HCT116 (cell line): ENCODE data around the gene HOXC12. TPM values are rescaled to one million over a fixed set of nuclear protein-coding genes. Genes with fewer than 3 reads are reported as not detected.

Experiments
- ATAC-seq: fragments of 200-7000 bp; cut with Tn5 transposase; 2 replicates; pipeline ENCODE4 v1.9.1; 2020; ENCODE audit warnings: mild to moderate bottlenecking, moderate library complexity
- BruUV-seq: library from RNA; stranded (reverse); fragments of 400-500 nt; replicated peaks from 2 replicates; lab custom pipeline; 2021; lab: Mats Ljungman, UMichigan
- CTCF ChIA-PET: fragments of 300-600 bp; sonication (Branson Sonifier 250); formaldehyde crosslinking; loops from one replicate; lab custom pipeline; 2021; ENCODE audit warnings: antibody characterized with exemption; lab: Charles Lee
- POLR2A ChIA-PET: fragments of 300-600, 350-600 bp; sonication (Branson Sonifier 250); formaldehyde crosslinking; loops from one replicate; lab custom pipeline; 2021; ENCODE audit warnings: antibody characterized with exemption; lab: Charles Lee
- RAD21 ChIA-PET, 2 experiments: fragments of 300-600 bp; sonication (Branson Sonifier 250); formaldehyde crosslinking; loops; one replicate each; lab custom pipeline; 2023; ENCODE audit warnings: low total read pairs in 2 of 2; ENCODE audit not compliant: uncharacterized antibody in 2 of 2, unreplicated experiment in 2 of 2, low non-redundant PET in 1 of 2; lab: Charles Lee
- DNase-seq: peaks from one replicate; pipeline ENCODE4 v3.0.0-alpha.2; 2010; ENCODE audit warnings: low read depth, low spot score
- H2AFZ ChIP-seq: fragments of 200-600 bp; shearing (Covaris generic), sonication (generic); 2 replicates; pipeline ENCODE4 v1.6.1; 2017; ENCODE audit warnings: low read depth, mixed run types, mixed read lengths, antibody characterized with exemption, low read length; ENCODE audit not compliant: poor library complexity, severe bottlenecking
- H3K27ac ChIP-seq: 2 replicates; pipeline ENCODE4 v1.5.1; 2012; ENCODE audit warnings: low read depth, low read length
- H3K27me3 ChIP-seq: fragments of 200-600 bp; sonication (generic); 2 replicates; pipeline ENCODE4 v1.6.1; 2016; ENCODE audit warnings: mixed run types, low read length, mixed read lengths; ENCODE audit not compliant: insufficient read depth
- H3K36me3 ChIP-seq, 2 experiments: fragments of 200-500 bp in 1 of 2; fragments of 200-600 bp in 1 of 2; sonication (Bioruptor generic) in 1 of 2; sonication (generic) in 1 of 2; 2 replicates each; pipeline versions ENCODE4 v1.5.1 to v1.6.1; 2014 to 2016; ENCODE audit warnings: low read length in 2 of 2, inconsistent platforms in 1 of 2, mixed read lengths in 1 of 2, mixed run types in 1 of 2; ENCODE audit not compliant: insufficient read depth in 2 of 2, control insufficient read depth in 1 of 2
- H3K4me1 ChIP-seq, 2 experiments: fragments of 200-600 bp in 1 of 2; sonication (generic) in 1 of 2; 2 replicates each; pipeline versions ENCODE4 v1.5.1 to v1.6.1; 2012 to 2017; ENCODE audit warnings: low read length in 2 of 2, inconsistent platforms in 1 of 2, mild to moderate bottlenecking in 1 of 2, mixed read lengths in 1 of 2, mixed run types in 1 of 2, moderate library complexity in 1 of 2; ENCODE audit not compliant: insufficient read depth in 2 of 2, control insufficient read depth in 1 of 2
- H3K4me2 ChIP-seq: fragments of 200-600 bp; sonication (generic); 2 replicates; pipeline ENCODE4 v1.6.1; 2017; ENCODE audit warnings: mixed run types, low read length, mixed read lengths
- H3K4me3 ChIP-seq, 2 experiments: fragments of 200-600 bp in 1 of 2; sonication (generic) in 1 of 2; replicated peaks in 1 of 2; 2 replicates each; pipeline ENCODE4 v1.5.1; 2011 to 2016; ENCODE audit warnings: low read length in 2 of 2, control low read depth in 1 of 2, low read depth in 1 of 2, mild to moderate bottlenecking in 1 of 2, mixed read lengths in 1 of 2, mixed run types in 1 of 2
- H3K79me2 ChIP-seq: fragments of 200-600 bp; sonication (generic); 2 replicates; pipeline ENCODE4 v1.6.1; 2017; ENCODE audit warnings: mild to moderate bottlenecking, mixed run types, low read length, moderate library complexity, mixed read lengths; ENCODE audit not compliant: insufficient read depth
- H3K9ac ChIP-seq: fragments of 200-600 bp; sonication (generic); 2 replicates; pipeline ENCODE4 v1.6.1; 2016; ENCODE audit warnings: low read length, mixed read lengths
- H3K9me2 ChIP-seq: fragments of 200-600 bp; sonication (generic), shearing (Covaris generic); 2 replicates; pipeline ENCODE4 v1.6.1; 2017; ENCODE audit warnings: mixed run types, mild to moderate bottlenecking, moderate library complexity; ENCODE audit not compliant: insufficient read depth
- H3K9me3 ChIP-seq, 2 experiments: fragments of 200-500 bp in 1 of 2; fragments of 200-600 bp in 1 of 2; sonication (Bioruptor generic) in 1 of 2; sonication (generic) in 1 of 2; 2 replicates each; pipeline ENCODE4 v1.6.1; 2014 to 2017; ENCODE audit warnings: low read length in 2 of 2, mixed read lengths in 2 of 2, inconsistent platforms in 1 of 2, low read depth in 1 of 2, mild to moderate bottlenecking in 1 of 2, mixed run types in 1 of 2, moderate library complexity in 1 of 2; ENCODE audit not compliant: control insufficient read depth in 1 of 2, insufficient read depth in 1 of 2
- H4K20me1 ChIP-seq: fragments of 200-600 bp; sonication (generic), shearing (Covaris generic); 2 replicates; pipeline ENCODE4 v1.6.1; 2017; ENCODE audit warnings: mixed run types, mild to moderate bottlenecking, moderate library complexity; ENCODE audit not compliant: insufficient read depth
- ELF1 ChIP-seq: IDR thresholded peaks from 2 replicates; pipeline ENCODE4 v1.6.1; 2012; ENCODE audit warnings: low read depth, borderline replicate concordance
- FOSL1 ChIP-seq: IDR thresholded peaks from 2 replicates; pipeline ENCODE4 v1.6.1; 2012; ENCODE audit warnings: low read depth
- RAD21 ChIP-seq: IDR thresholded peaks from 2 replicates; pipeline ENCODE4 v1.6.1; 2012; ENCODE audit warnings: low read depth, mild to moderate bottlenecking
- SRF ChIP-seq: IDR thresholded peaks from 2 replicates; pipeline ENCODE4 v1.6.1; 2012; ENCODE audit warnings: low read depth
- TCF7L2 ChIP-seq: IDR thresholded peaks from 2 replicates; pipeline ENCODE4 v1.7.0; 2011; ENCODE audit warnings: borderline replicate concordance, inconsistent platforms; ENCODE audit not compliant: insufficient read depth, insufficient read length; ENCODE audit errors: extremely low read depth
- ZNF274 ChIP-seq: fragments of 200-500 bp; sonication (Bioruptor generic); IDR thresholded peaks from 2 replicates; pipeline ENCODE4 v1.6.1; 2014; ENCODE audit warnings: mild to moderate bottlenecking, low read depth, low read length, inconsistent platforms
- intact Hi-C: fragments of 100-400 bp; cut with micrococcal nuclease; formaldehyde crosslinking; loops from 2 replicates; pipeline ENCODE4 v1.10.0; 2022
- total RNA-seq: library from RNA; stranded (reverse); gene quantifications from one replicate; pipeline ENCODE4 v1.2.1, GENCODE V29; 2021; ENCODE audit not compliant: unreplicated experiment

HOXC12 gene
- total RNA-seq, 1 experiment from 2014 or later, result not detected

- intact Hi-C loops, result no loop called here
- ATAC-seq, result no peak
- Histone ChIP-seq H3K79me2 (no peaks in the 10 kb centered on the region), H3K36me3 (no peaks in the 10 kb centered on the region), H3K4me3 (no peak overlapping the region), H2AFZ (no peak overlapping the region), H3K4me1 (no peaks in the 10 kb centered on the region), H3K27me3 (peaks cover under 1% of the 10 kb centered on the region; the same call in 1 of the 2 replicates), H3K9me3 (no peaks in the 10 kb centered on the region), H3K4me2 (no peak overlapping the region), H3K9ac (no peak overlapping the region), H3K9me2 (no peaks in the 10 kb centered on the region), H3K27ac (no peak overlapping the region), H4K20me1 (no peaks in the 10 kb centered on the region)
- POLR2A ChIA-PET, result no interaction called here
- no peak for DNase-seq
- CTCF ChIA-PET, result no interaction called here
- RAD21 ChIA-PET, result no interaction called here
- BruUV-seq, result no TSS peak
- no peak for TF ChIP-seq ELF1
- no peak for TF ChIP-seq TCF7L2
- TF ChIP-seq ZNF274, result no peak
- TF ChIP-seq SRF, result no peak
- TF ChIP-seq FOSL1, result no peak
- TF ChIP-seq RAD21, result no peak
Measured at GRCh38 chr12:53966085-53966384, 11.3 kb downstream of the HOXC12 start.

GRCh38 chr12:53966385-53967133 lies 11.9 kb downstream of the HOXC12 start:
- CTCF ChIA-PET, result no interaction called here
- ATAC-seq, result no peak

More at GRCh38 chr12:53966385-53967133, 11.9 kb downstream of the HOXC12 start:
- Histone ChIP-seq H3K9ac (no peak overlapping the region), H3K4me2 (no peak overlapping the region), H3K9me2 (no peaks in the 10 kb centered on the region), H3K4me1 (no peaks in the 10 kb centered on the region), H4K20me1 (no peaks in the 10 kb centered on the region), H3K4me3 (no peak overlapping the region), H3K36me3 (no peaks in the 10 kb centered on the region), H3K27ac (no peak overlapping the region), H3K79me2 (no peaks in the 10 kb centered on the region), H3K27me3 (peaks cover 4% of the 10 kb centered on the region; the same call in 1 of the 2 replicates), H2AFZ (no peak overlapping the region), H3K9me3 (no peaks in the 10 kb centered on the region)
- ChIA-PET RAD21 (no interaction called here), POLR2A (no interaction called here)
- BruUV-seq, result no TSS peak
- DNase-seq, result no peak
- intact Hi-C loops, result no loop called here
- TF ChIP-seq ZNF274, result no peak
